ENCODE data around the gene NDUFC2.
"Not testable (repeated sequence)": the region's sequence is repeated elsewhere in the genome, so short reads cannot be mapped to it uniquely, and the experiment has no call there.

The NDUFC2 gene

DNA sequence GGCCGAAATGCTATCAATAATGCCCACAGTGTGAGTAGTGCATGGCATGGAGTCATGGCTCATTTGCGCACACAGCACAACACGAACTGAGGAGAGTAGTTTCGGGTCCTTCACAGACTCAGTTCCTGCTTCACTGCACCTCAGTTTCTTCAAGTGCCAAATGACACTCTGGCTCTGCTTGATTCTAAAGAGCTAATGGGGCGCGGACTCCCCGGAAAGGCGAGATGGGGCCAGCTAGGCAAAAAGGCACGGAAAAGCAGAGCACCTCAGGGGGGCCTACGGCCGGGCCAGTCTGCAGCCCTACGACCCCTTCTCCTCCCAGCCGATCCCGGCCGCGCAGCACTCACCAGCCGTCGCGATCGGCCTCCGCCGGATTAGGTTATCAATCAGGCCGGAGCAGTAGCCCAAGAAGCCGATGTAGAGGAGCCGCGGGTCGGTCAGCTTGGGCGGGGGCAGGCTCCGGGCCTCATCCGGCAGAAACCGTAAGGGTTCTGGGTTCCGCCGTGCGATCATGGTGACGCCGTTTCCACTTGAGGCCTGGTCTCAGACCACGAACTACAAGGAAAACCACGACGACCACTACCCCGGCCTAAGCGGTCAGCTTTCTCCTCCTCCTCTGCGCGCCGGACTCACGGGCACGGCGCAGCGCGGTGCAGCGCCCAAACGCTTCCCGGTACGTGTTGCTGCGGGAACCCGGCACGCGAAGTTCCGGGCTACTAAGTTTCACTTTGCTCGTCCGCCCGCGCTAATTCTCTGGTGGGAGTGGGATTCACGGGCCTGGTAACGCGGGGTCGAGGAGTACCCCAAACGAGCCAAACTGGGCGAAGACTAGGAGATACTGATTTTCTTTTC lies at the start of gene NDUFC2:
TSS of gene NDUFC2 (minus strand) at position 631 of the 852 bp plus-strand sequence. CDS start at position 513, 118 bp downstream.
- DNase-seq, result peak; percentile 41

GRCh38 chr11:78127403-78127802 lies 47.7 kb upstream of the NDUFC2 start:
- no peak for DNase-seq

- DNase-seq, result no peak
These were observed 33.1 kb upstream of the NDUFC2 start for GRCh38 chr11:78112582-78113275.

DNA sequence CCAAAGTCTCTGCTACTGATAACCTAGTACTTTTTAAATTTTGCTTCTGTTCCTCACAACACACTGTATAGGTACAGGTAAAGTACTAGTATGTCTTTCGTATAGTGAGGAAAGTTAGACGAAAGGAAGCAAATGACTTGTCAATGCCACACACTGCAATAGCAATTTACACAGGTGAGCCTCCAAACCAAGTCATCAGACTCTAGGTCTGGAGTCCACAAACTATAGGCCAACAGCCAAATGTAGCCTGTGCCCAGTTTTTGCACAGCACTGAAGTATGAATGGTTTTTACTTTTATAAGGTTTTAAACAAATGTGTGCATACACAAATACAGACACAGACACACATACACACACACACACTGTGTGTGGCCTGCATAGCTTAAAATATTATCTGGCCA lies 31.6 kb upstream of the NDUFC2 start:
- DNase-seq, result no peak

- no peak for DNase-seq
These were observed 31.2 kb upstream of the NDUFC2 start for GRCh38 chr11:78110830-78111229.

DNA sequence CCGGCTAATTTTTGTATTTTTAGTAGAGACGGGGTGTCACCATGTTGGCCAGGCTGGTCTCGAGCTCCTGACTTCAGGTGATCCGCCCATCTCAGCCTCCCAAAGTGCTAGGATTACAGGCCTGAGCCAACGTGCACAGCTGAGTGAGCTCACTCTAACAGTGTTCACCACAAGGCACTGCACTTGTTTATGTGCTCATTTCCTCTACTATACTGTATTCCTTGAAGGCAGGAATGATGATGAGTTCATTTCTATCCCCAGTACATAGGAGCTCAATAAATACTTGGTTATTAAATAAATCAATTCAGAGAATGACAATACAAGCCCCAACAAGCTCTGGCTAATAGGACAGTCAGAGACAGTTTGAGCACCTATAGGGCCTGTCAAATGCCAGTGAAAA lies 30.7 kb upstream of the NDUFC2 start:
- no peak for DNase-seq

- peak; percentile 91 for DNase-seq
These were observed 29.7 kb upstream of the NDUFC2 start for GRCh38 chr11:78109081-78110015.

DNA sequence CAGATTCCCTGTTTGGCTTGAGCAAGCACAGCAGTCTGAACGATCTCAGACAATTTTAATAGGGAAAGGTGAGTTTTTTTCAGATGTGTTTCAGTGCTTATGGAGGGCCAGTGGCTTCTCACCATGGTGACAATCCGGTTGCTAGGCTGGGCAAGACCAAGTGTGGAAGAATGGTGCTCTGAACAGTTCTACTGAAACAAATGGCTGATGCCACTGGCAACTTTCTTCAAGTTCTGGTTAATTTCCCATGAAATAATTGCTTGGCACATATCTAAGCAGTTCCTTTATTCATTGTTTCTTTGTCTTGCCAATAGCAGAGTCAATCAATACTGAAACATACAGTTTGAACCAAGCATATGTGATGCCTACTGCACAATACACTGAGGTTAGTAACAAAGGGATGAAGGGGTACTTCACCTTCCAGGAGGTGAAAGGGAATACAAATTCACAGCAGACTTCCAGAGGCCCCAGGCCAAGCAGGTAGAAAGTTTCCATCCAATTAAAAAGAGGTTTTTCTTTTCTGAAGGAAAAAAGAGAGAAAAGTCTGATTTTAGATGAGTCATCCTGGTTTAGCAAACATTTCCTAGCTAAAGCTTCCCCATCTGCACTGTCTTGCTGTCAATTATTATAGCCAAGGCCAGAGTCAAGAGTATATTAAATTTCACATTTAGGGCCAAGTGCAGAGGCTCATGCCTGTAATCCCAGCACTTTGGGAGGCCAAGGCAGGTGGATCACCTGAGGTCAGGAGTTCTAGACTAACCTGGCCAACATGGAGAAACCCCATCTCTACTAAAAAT lies 21.2 kb upstream of the NDUFC2 start:
- peak; percentile 90 for DNase-seq

- DNase-seq, result no peak
These were observed 20.6 kb upstream of the NDUFC2 start for GRCh38 chr11:78100261-78100660.

DNA sequence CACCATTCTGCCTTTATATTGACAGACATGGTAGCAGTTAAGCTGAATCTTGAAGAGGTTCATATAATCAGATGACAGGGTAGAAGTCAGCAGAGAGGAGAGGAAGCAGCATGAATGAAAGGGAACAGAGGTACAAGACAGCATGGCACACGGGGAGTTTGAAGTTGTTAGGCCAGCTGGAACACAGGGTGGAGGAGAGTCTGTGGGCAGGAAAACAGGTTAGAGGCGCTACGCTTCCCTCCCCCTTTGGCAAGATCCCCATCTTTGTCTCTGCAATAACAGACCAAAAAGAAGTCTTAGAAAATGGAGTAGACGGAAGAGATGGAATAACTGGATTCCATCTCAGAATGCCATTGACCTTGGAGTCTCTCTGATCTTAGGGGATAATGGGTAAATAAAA lies 20.0 kb upstream of the NDUFC2 start:
- DNase-seq, result no peak

- no peak for DNase-seq
These were observed 18.2 kb upstream of the NDUFC2 start for GRCh38 chr11:78097666-78098385.

DNA sequence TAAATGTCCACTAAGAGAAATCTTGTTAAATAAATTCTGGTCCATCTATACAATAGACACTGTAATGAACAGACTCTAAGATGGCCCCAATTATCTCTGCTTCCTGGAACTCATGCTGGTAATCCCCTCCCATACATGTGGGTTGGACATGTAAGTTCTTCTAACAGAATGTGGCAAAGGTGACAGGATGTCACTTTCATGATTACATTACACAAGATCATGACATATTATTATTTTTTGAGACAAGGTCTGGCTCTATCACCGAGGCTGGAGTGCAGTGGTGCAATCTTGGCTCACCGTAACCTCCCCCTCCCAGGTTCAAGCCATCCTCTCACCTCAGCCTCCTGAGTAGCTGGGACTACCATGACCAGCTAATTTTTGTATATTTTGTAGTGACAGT lies 14.6 kb upstream of the NDUFC2 start:
- no peak for DNase-seq

DNA sequence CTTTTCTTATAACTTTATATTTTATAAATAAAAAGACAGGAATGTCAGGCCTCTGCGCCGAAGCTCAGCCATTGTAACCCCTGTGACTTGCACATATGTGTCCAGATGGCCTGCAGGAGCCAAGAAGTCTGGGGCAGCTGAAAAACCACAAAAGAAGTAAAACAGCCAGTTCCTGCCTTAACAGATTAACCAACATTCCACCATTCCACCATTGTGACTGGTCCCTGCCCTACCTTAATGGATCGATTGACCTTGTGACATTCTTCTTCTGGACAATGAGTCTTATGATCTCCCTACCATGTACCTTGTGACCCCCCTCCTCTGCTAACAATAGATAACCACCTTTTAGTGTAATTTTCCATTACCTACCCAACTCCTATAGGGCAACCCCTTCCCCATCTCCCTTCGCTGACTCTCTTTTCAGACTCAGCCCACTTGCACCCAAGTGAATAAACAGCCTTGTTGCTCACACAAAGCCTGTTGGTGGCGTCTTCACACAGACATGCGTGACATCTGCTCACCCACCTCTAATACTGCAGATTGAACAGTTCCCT lies 6.9 kb upstream of the NDUFC2 start:
- not testable (repeated sequence) for DNase-seq

GRCh38 chr11:78085972-78086371 lies 6.3 kb upstream of the NDUFC2 start:
- DNase-seq, result no peak

GRCh38 chr11:78084506-78084905 lies 4.8 kb upstream of the NDUFC2 start:
- DNase-seq, result not testable (repeated sequence)

GRCh38 chr11:78083021-78083420 lies 3.4 kb upstream of the NDUFC2 start:
- DNase-seq, result no peak

- no peak for DNase-seq
These were observed 2.5 kb upstream of the NDUFC2 start for GRCh38 chr11:78082146-78082545.

DNA sequence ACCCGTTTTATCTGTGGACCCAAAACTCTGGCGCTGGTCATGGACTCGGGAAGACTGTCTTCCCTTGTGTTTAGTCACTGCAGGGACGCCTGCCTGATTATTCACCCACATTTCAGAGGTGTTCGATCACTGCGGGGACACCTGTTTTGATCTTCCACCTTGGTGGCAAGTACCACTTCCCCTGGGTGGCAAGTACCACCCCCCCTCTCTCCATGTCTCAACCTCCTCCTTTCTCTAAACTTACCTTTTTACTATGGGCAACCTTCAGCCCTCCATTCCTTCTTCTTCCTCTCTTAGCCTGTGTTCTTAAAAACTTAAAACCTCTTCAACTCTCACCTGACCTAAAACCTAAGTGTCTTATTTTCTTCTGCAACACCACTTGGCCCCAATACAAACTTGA lies 1.9 kb upstream of the NDUFC2 start:
- no peak for DNase-seq

- no peak for DNase-seq
These were observed 1.3 kb upstream of the NDUFC2 start for GRCh38 chr11:78080818-78081495.

GRCh38 chr11:78080084-78080817 lies 589 bp upstream of the NDUFC2 start:
- DNase-seq, result no peak

Data from NCI-H446 treated with DMSO at 0.1 percent for 48 hours (cell line).